MM.1S (cell line): ENCODE measurements around the gene CPAMD8.
"Not testable (repeated sequence)": the region's sequence is repeated elsewhere in the genome, so short reads cannot be mapped to it uniquely, and the experiment has no call there.

ENCODE experiments used
- CTCF ChIP-seq: fragments of 300-600 bp; sonication (generic); IDR thresholded peaks from 2 replicates; pipeline ENCODE4 v1.5.1; 2016; ENCODE audit warnings: antibody characterized with exemption, low read length, mixed read lengths
- EZH2 ChIP-seq: fragments of 300-600 bp; sonication (generic); optimal IDR thresholded peaks from 2 replicates; pipeline ENCODE3; 2017; ENCODE audit warnings: low read depth, mild to moderate bottlenecking, antibody characterized with exemption, low read length, mixed read lengths
- EZH2phosphoT487 ChIP-seq: fragments of 300-600 bp; sonication (generic); IDR thresholded peaks from 2 replicates; pipeline ENCODE4 v1.6.1; 2018; ENCODE audit warnings: antibody characterized with exemption, low read length

DNA sequence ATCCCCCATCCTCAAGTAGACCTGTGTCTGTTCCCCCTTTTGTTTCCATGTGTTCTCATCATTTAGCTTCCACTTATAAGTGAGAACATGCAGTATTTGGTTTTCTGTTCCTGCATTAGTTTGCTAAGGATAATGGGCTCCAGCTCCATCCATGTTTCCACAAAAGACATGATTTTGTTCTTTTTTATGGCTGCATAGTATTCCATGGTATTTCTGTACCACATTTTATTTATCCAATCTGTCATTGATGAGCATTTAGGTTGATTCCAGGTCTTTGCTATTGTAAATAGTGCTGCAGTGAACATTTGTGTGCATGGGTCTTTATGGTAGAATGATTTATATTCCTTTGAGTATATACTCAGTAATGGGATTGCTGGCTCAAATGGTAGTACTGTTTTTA, 68.3 kb downstream of the CPAMD8 start:
- not testable (repeated sequence) for TF ChIP-seq EZH2phosphoT487, CTCF, EZH2
